HG03354 (cell line): ENCODE measurements around the gene ABI2.
"Not testable (repeated sequence)": the region's sequence is repeated elsewhere in the genome, so short reads cannot be mapped to it uniquely, and the experiment has no call there.

Experiments
- ATAC-seq: cut with Tn5 transposase; IDR thresholded peaks from one replicate; pipeline ENCODE4 v1.9.1; 2021; ENCODE audit warnings: mild to moderate bottlenecking; ENCODE audit not compliant: unreplicated experiment, poor library complexity, severe bottlenecking

Gene ABI2

DNA sequence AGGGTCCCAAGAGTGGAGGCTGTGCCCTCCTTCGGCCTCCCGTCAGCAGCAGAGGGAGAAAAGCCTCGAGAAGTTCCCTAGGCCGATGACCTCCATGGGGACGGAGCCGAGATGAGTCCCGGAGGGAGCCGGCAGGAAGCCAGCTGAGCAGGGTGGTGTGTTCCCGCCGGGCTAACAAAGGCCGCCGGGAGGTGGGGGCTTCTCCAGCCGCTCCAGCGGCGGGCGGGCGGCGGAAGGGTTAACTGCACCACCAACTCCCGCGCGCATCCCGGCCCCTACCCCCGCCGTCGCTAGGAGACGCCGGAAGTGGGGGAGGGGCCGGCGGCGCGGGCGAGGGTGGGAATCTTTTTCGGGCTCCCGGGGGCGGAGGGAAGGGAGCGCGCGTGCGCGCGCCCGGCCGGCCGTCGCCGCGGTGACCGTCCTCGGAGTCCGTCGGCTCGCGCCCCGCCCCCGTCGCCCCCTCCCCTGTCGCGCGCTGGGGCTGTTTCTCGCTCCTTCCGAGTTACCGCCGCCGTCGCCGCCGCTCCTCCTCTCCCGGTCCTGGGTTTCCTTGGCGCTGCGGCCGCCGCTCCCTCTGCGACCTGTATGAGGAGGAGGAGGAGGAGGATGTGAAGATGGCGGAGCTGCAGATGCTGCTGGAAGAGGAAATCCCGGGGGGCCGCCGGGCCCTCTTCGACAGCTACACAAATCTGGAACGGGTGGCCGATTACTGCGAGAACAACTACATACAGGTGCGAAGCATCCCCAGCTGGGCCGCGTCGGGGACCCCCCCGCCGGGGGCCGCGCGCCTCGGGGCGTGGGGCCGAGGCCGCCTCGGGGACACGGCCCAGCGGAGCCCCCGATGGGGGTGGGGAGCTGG, at the start of gene ABI2:
Gene ABI2, plus strand, starts transcription at position 494 of the 859 bp plus-strand sequence. Its CDS starts 121 bp downstream, at position 615.
- peak; percentile 54 for ATAC-seq

DNA sequence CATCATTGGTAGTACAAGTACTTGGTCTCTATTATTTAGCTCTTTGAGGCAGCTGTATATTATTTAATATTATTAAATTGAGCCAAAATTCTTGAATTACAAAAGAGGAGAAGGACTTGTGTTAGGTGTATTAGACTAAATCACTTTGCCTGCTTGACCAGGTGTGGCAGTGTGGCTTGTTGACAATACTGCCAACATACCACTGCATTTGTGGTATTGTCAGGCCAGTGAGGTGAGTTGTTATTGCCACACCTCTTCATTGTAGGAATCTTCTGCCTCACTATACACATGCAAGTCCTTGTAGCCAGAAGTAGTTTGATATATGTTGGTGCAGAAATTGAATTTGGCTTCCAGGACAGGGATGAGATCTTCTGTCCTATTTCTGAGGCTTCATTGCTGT, 48.9 kb upstream of the ABI2 start:
- no peak for ATAC-seq

DNA sequence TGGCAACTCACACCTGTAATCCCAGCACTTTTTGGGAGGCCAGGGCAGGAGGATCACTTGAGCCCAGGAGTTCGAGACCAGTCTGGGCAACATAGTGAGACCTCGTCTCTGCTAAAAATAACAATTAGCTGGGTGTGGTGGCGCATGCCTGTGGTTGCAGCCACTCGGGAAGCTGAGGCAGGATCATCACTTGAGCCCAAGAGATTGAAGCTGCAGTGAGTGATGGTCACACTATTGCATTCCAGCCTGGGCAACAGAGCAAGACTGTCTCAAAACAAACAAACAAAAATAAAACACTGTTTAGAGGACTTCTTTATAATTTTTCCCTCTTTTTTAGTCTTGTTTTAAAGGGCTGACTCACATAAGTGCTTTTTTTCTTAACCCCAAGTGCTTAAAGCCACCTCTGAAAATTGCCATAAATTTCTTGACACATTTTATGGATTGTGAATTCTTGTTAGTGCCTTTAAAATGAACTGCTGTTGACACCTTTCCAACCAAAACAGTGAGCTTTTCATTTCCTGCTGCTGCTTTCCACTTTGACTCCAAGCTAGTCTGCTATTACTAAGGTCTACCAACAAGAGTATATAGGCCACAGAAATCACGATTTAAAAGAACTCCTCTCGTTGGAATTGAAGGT, 47.6 kb upstream of the ABI2 start:
- no peak for ATAC-seq

DNA sequence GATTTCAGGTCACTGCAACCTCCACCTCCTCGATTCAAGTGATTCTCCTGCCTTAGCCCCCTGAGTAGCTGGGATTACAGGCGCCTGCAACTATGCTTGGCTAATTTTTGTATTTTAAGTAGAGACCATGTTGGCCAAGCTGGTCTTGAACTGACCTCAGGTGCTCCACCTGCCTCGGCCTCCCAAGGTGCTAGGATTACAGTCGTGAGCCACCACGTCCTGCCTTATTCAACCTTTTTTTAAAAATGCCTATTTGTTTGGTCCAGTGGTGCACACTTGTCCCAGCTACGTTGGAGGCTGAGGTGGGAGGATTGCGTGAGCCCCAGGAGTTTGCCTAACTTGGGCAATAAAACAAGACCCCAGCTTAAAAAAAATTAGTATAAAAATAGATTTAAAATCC, 46.1 kb upstream of the ABI2 start:
- ATAC-seq, result no peak

DNA sequence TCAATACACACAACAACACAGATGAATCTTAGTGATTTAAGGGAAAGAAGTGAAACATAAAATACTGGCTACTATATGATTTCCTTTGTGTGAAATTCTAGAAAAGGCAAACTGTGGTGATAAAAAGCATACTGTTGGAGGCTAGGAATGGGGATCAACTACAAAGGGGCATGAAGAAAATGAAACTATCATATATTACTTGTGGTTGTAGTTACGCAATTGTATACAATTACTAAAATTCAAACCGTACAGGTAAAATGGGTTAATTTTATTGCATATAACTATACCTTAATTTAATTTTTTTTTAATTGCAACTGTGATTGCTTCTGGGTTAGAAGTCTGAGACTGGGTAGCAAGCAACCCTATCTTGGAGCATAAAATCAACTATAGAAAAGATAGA, 41.7 kb upstream of the ABI2 start:
- ATAC-seq, result no peak

DNA sequence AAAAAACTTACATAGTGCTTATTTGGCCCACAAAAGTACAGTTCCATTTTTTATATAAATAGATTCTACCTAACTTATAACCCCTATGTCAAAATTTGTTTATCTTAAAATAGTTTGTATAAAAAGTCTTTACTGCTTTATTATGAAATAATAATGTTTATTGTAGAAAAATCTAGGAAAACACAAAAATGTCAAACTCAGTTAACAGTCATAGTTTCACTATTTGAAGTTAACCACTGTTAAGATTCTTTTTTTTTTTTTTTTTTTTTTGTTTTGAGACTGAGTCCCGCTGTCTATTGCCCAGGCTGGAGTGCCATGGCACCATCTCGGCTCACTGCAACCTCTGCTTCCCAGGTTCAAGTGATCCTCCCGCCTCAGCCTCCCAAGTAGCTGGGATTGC, 26.5 kb upstream of the ABI2 start:
- ATAC-seq, result no peak

DNA sequence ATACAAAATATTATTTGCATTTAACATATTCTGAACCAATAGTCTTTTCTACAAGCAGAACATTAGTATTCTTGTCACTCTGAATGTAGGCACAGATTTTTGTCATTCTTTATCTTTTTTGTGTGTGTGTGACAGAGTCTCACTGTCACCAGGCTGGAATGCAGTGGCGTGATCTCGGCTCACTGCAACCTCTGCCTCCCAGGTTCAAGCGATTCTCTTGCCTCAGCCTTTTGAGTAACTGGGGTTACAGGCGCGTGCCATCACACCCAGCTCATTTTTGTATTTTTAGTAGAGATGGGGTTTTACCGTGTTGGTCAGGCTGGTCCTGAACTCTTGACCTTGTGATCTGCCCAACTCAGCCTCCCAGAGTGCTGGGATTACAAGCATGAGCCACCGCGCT, 25.6 kb upstream of the ABI2 start:
- ATAC-seq, result not testable (repeated sequence)

DNA sequence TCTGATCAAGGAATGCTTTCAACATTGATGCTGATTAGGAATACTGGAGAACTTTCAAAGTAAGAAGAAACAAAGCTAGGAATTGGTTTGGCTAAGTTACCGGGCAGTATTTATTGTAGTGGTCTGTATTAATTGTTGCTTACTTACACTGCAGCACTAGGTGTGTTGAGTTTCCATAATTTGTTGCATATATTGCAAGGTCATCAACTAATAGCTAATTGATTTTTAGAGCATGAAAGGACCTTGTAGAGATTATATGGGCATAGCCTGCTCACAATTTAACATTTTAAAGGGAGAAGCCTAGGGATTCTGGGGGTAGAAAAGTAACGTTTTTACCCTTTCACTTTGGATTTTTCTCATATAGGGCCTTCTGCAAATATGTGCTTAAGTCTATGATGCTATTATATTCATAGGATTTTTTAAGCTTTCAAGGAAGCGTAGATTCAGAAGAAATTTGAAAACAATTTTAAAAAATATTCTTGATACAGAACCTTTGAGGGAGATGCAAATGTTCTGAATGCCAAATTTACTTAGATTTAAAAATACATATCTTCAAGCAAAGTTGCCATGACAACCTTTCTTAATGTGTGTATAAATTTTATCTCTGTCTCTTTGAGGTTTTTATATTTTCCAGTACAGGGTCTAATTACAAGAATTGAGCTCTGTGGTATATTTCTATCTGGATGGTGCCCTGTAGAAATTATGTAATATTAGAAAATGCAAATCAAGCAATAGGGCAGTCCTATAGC, 17.3 kb upstream of the ABI2 start:
- ATAC-seq, result no peak

DNA sequence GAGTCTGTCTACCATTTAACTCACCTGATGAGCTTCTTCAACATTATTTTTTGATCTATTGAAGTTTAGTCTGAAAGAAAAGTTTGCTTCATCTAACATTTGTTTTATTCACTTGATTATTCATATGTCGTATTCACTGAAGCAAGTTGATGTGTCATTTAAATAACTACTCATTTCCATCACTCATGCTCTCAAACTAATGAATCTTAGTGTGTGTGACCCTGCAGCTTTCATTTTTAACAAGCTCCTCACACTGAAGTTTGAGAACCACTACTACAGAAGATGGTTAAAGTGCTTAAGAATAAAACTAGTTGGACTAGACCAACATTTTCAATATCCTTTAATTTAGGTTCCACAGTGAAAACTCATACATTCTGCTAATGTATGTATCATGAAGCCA, 1.8 kb upstream of the ABI2 start:
- ATAC-seq, result no peak

DNA sequence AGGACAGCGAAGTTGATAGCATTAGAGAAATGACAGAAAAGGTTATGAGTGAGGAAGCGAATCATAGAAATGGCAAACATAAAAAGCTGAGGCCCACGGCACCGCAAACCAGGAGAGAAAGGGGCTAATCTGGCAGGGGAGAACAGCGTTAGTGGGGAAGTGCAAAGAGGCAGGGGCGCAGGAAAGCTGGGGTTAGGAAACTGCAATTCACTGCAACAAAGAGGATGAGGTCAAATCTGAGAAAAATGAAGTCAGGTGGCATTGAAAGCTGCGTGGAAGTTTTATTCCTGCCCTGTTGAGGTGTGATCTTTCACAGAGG, 653 bp upstream of the ABI2 start:
- no peak for ATAC-seq

DNA sequence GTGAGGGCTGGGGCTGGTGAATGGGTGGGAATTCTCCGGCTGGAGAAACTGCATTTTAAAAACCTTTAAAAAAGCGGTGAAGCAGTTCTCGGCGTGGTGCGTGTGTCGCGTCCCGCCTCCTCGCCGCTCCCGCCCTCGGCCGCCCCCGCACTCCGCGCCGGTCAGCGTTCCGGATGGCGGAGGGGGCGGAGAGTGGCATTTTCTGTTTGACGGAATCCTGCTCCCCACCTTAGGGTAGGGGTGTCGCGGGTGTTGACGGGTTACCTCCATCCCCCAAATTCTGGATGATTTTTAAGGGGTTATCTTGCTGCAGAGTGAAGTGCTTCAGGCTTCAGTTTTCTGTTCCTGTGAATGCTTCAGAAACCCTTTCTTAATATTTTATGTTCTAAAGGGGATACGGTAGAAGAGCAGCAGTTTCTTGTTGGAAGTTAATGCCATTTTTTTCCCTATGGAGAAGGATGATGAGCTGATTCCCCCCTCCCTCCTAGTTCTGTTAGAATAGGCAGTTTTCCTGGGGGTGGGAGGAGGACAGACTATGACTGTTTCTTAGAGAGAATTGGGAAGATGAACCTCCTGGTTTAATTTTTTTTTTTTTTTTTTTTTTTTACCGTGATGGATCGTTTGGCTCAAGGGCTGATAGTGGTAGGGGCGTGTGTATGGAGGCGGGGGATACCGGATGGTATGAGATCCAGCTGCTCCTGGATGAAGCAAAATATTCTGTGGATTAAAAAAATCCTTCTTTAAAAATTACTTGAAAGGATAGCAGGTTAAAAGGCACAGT, 756 bp downstream of the ABI2 start:
- ATAC-seq, result peak; percentile 63

DNA sequence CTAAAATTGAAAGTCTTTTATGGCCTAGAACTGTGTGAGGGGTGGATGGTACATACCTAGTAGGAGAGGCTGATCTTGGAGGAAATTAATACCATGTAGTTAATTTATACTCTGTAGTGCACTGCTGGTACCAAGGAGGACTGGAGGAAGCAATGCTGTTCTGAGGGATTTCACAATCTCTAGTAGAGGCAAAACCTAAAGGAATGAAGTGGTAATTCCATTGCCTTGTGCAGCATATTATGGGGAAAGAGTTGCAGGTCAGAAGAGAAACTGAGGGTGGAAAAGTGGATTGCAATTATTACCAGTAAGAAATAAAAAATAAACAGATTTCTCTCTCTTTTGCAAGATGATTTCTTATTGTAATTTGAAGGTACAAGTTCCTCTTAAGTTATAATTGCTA, 2.2 kb downstream of the ABI2 start:
- ATAC-seq, result no peak

DNA sequence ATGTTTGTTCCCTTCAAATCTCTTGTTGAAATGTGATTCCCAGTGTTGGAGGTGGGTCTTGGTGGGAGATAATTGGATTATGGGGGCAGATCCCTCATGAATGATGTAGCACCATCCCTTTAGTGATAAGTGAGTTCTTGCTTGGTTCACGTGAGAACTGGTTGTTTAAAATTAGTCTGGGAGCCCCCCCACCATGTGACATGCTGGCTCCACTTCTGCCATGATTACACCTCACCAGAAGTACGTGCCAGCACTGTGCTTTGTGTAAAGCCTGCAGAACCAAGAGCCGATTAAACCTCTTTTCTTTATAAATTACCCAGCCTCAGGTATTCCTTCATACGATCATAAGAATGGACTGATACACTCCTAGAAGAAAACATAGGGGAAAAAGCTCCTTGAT, 10.1 kb downstream of the ABI2 start:
- no peak for ATAC-seq

DNA sequence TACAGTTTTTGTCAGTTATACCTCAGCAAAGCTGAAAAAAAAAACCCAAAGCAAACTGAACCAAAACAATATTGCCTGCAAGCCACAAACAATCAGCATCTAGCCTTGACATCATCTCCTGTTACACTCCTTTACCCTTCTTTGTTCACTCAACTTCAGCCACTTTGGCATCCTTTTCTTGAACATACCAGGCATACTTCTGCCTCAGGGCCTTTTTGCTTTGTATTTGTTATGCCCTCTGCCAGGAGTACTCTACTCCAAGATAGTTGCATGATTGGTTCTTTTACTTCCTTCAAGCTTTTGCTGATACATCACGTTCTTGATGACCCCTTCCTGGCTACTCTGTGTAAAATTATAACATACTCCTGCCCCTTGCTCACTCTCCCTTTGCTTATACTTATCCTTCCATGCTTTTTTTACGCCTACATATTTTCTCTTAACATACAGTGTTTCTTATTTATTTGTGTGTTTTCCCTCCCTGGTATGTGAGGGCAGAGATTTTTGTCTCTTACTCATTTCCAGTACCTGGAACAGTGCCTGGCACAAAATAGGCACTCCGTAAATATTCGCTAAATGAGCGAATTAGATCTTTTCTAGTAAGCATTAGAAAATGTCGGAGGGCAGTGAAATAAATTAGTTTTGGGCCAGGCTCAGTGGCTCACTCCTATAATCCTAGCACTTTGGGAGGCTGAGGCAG, 12.7 kb downstream of the ABI2 start:
- ATAC-seq, result no peak

DNA sequence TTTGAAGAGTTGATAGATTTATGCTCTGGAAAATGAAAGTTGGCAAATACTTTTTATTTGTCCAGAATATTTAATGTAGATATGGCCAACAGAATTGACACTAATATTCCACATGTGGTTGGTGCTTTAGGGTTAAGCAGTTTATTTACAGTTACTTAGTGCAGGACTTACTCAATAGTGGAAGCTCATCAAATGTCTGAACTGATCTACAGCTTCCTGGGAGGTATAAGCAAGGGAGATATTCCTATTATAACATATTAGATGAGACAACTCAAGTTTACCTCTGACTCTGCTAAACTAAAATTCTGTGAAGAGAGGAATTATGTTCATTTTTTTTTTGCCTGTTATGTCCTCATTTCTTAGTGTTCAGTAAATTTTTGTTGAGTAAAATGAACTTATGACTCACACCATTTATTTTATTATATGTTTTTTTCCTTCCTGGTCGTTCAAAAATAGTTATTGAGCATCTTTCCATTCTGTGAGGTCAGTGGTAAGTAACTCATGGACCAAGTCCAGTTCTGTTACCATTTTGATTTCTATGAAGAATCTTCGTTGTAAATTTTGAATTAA, 13.6 kb downstream of the ABI2 start:
- ATAC-seq, result no peak

DNA sequence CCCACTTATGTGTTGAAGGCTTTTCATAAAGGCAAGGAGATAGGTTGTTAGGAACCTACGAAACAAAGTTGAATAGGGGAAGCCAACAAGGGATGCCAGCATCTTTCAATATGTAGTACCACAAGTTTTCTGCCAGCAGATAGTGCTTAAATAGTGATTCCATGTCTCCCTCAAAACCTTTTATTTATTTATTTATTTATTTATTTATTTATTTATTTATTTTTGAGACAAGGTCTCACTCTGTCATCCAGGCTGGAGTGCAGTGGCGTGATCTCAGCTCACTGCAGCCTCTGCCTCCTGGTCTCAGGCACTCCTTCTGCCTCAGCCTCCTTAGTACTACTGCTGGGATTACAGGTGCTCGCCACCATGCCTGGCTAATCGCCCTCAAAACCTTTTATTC, 14.2 kb downstream of the ABI2 start:
- ATAC-seq, result not testable (repeated sequence)

DNA sequence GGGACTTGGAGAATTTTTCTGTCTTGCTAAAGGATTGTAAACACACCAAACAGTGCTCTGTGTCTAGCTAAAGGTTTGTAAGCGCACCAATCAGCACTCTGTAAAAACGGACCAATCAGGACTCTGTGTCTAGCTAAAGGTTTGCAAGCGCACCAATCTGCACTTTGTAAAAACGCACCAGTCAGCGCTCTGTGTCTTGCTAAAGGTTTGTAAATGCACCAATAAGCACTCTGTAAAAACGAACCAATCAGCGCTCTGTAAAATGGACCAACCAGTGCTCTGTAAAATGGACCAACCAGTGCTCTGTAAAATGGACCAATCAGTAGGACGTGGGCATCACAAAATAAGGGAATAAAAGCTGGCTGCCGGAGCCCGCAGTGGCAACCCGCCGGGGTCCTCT, 16.5 kb downstream of the ABI2 start:
- ATAC-seq, result no peak

DNA sequence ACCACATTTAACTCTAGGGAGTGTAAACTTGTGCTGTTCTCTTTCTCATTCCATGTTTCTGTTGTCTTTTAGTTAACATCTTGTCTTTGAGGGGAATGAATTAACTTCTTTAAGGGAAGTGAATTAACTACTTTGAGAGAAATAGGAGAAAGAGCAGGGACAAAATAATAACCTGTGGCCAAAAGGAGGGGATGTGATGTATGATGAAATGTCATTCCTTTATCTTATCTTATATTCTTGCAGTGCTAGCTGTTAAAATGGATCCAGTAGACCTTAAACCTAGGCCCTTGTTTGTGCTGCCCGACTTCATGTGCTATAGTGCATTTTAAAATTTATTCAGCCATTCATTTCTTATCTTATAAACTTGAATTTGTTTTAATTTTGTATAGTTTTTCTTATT, 18.4 kb downstream of the ABI2 start:
- ATAC-seq, result no peak

DNA sequence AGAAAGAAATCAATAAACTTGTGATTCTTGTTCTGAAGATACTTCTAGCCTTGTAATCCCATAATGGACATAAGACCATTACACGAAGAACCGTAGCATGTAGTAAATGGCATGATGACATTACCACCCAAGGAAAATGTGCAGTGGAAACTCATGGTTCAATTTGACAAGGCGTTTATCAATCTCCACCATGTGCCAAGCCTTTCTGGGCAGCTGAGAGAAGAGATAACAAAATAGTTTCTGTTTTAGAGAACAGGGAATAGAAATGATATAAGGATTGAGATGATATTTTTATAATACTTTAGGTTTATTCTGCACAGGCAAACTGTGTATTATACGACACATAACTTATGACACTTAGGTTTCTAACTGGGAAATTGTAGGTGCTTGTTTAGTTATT, 19.2 kb downstream of the ABI2 start:
- ATAC-seq, result no peak
